AG04450 (cell line): ENCODE results near the gene NME7. TPM values are rescaled to one million over a fixed set of nuclear protein-coding genes. Genes with fewer than 3 reads are reported as not detected.

ENCODE experiments used
- CTCF ChIA-PET: fragments of 300-600, 350-600 bp; formaldehyde crosslinking; extraction: SDS; loops from one replicate; lab custom pipeline; 2022; ENCODE audit warnings: antibody characterized with exemption, inconsistent platforms; lab: Charles Lee
- POLR2A ChIA-PET: fragments of 350-600 bp; formaldehyde crosslinking; extraction: SDS; loops from one replicate; lab custom pipeline; 2021; ENCODE audit warnings: antibody characterized with exemption, inconsistent platforms; lab: Yijun Ruan, JAX
- DNase-seq: peaks from one replicate; pipeline ENCODE4 v3.0.0-alpha.2; 2011; ENCODE audit warnings: low read depth, low spot score
- H3K27ac ChIP-seq: one replicate; pipeline ENCODE4 v1.5.1; 2012; ENCODE audit warnings: low read depth, low read length, control low read depth
- H3K27me3 ChIP-seq: one replicate; pipeline ENCODE4 v1.6.0; 2012; ENCODE audit warnings: low read length; ENCODE audit not compliant: control insufficient read depth, insufficient read depth
- H3K4me3 ChIP-seq: 2 replicates; pipeline ENCODE4 v1.5.1; 2011; ENCODE audit warnings: mild to moderate bottlenecking, low read depth, low read length, control low read depth
- H3K9me3 ChIP-seq: 2 replicates; pipeline ENCODE4 v1.5.1; 2012; ENCODE audit warnings: low read length; ENCODE audit not compliant: control insufficient read depth, insufficient read depth
- polyA plus RNA-seq: library from polyadenylated mRNA; depleted of rRNA; stranded (reverse); fragments of >200 nt; gene quantifications from 2 replicates; pipeline ENCODE4 v1.2.3, GENCODE V29; 2011
- TF ChIP-seq, protein P1 (sequence below): IDR thresholded peaks from 2 replicates; pipeline ENCODE4 v1.5.1; 2011; ENCODE audit warnings: low read depth, low read length, control low read depth, inconsistent platforms

NME7 gene
- polyA plus RNA-seq, 1 experiment, result 27.3 TPM

- no peak overlapping the region for H3K27ac ChIP-seq
- TF ChIP-seq, protein P1, sequence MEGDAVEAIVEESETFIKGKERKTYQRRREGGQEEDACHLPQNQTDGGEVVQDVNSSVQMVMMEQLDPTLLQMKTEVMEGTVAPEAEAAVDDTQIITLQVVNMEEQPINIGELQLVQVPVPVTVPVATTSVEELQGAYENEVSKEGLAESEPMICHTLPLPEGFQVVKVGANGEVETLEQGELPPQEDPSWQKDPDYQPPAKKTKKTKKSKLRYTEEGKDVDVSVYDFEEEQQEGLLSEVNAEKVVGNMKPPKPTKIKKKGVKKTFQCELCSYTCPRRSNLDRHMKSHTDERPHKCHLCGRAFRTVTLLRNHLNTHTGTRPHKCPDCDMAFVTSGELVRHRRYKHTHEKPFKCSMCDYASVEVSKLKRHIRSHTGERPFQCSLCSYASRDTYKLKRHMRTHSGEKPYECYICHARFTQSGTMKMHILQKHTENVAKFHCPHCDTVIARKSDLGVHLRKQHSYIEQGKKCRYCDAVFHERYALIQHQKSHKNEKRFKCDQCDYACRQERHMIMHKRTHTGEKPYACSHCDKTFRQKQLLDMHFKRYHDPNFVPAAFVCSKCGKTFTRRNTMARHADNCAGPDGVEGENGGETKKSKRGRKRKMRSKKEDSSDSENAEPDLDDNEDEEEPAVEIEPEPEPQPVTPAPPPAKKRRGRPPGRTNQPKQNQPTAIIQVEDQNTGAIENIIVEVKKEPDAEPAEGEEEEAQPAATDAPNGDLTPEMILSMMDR, result no peak
- no peak overlapping the region for H3K4me3 ChIP-seq
- no peaks in the 10 kb centered on the region for H3K9me3 ChIP-seq
- no peak for DNase-seq
- CTCF ChIA-PET, result interaction anchor here (2.7 kb wide), 1 partner anchor 21 kb away, joined by 18 read pairs; no protein-coding TSS in a partner anchor
- POLR2A ChIA-PET, result no interaction called here
- no peaks in the 10 kb centered on the region for H3K27me3 ChIP-seq
These were observed 39.7 kb downstream of the NME7 start for GRCh38 chr1:169327875-169328274.

DNA sequence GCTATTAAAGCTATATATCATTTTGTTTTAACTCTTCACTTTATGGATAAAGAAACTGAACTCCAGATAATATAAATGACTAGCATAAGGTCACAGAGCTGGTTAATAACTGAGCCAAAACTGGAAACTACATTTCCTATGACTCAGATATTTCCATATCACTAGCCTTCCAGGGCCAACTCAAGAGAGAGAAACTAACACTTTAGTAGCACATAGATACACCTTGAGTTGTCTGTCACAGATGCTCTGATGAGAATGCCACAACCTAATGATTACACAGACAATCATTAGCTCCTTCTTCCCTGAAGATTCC is 40.7 kb downstream of the NME7 start:
- Histone ChIP-seq H3K9me3 (no peaks in the 10 kb centered on the region), H3K27ac (no peak overlapping the region), H3K4me3 (no peak overlapping the region), H3K27me3 (no peaks in the 10 kb centered on the region)
- DNase-seq, result no peak
- POLR2A ChIA-PET, result no interaction called here
- TF ChIP-seq, protein P1, result no peak
- CTCF ChIA-PET, result interaction anchor here (0.6 to 2.7 kb wide), 2 partner anchors 13 to 22 kb away, joined by 3 to 18 read pairs; no protein-coding TSS in a partner anchor

DNA sequence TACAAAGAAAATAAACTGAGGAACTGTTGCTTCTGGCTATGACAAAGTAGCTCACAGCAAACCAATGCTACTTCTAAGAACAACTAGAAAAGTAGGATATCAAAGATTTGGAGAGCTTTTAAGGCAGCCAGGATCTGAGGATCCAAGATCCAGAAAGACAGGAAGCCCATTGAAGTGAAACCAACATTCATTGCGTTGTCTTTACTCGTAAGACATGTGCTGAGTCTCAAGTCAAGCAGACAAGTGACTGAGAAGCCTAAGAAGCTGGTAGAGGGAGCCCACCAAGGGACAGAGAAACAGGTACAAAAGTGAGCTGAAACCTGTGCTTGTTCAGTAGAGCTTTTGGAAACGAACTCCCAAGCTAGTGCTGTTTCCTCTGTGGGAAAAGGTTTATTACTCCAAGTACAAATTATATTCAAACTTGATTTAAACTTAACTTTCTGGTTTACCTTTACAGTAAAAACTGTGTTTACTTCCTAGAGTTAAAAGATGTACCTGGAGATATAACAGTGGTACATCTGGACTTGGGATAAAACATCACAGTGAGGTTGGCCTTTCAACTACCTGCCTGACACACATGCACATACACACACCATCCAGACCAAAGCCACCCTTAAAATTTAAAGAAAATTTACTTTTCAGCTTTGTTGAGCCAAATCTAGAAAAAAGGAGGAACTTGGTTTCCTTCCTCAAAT is 41.2 kb downstream of the NME7 start:
- Histone ChIP-seq H3K27ac (no peak overlapping the region), H3K27me3 (no peaks in the 10 kb centered on the region), H3K9me3 (no peaks in the 10 kb centered on the region), H3K4me3 (no peak overlapping the region)
- no peak for DNase-seq
- POLR2A ChIA-PET, result no interaction called here
- CTCF ChIA-PET, result interaction anchor here (0.6 to 2.7 kb wide), 2 partner anchors 12 to 22 kb away, joined by 3 to 18 read pairs; no protein-coding TSS in a partner anchor
- TF ChIP-seq, protein P1, result no peak

DNA sequence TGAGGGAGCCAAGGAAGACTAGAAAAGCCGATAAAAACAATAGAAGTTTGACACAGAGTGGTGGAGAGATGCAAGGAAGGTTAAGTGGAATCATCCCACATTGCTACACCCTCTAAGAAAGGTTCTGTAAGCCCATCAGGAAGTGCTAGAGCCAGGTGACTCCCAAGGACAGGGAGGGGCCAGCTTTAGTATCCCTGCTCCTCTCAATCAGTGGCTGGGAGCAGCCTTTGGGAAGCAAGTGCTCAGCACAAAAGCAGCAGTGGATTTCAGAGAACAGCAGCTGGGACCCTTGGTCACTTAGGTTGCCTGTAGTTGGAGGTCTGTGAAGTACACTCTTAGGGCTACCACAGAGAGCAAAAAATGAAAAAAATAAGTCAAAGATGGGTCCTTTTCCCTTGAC is 42.5 kb downstream of the NME7 start:
- ChIA-PET CTCF (interaction anchor here (1.0 to 2.7 kb wide), 2 partner anchors 24 kb away, joined by 3 to 18 read pairs; no protein-coding TSS in a partner anchor), POLR2A (no interaction called here)
- TF ChIP-seq, protein P1, result no peak

DNA sequence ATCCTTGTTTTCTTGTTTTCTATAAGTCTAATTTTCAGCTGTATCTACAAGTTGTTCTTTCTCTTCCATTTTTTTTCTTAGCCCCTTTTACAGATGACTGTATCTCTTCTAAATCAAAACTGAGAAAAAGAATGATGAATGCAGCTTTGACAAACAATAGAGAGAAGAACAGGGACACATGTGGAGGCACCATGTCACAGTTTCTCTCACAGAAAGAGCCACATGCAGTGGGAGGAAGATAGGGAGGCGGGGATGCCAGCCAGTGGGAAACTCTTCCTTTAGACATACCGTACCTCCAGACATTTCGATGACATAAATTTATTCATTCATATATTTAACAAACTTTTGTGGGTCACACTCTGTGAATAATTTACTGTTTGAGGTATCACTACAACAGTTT is 45.5 kb downstream of the NME7 start:
- CTCF ChIA-PET, result interaction anchor here (1.6 kb wide), 1 partner anchor 27 kb away, joined by 8 read pairs; no protein-coding TSS in a partner anchor
- Histone ChIP-seq H3K4me3 (no peak overlapping the region), H3K27me3 (no peaks in the 10 kb centered on the region), H3K27ac (no peak overlapping the region), H3K9me3 (no peaks in the 10 kb centered on the region)
- TF ChIP-seq, protein P1, result no peak
- no peak for DNase-seq
- POLR2A ChIA-PET, result no interaction called here

More for the DNA sequence above, 42.5 kb downstream of the NME7 start:
- no peaks in the 10 kb centered on the region for H3K9me3 ChIP-seq
- no peaks in the 10 kb centered on the region for H3K27me3 ChIP-seq
- no peak overlapping the region for H3K27ac ChIP-seq
- H3K4me3 ChIP-seq, result no peak overlapping the region
- DNase-seq, result no peak
